Activated T-helper 1 cell treated with anti-CD3 and anti-CD28 coated beads, Interleukin-2, amount 50 U/mL, for 16 hours (primary cell): Measurements from ENCODE around the gene GFOD1.

Experiments
- DNase-seq, 2 donors: peaks; one replicate each; pipeline ENCODE4 v3.0.0-alpha.2; 2020; ENCODE audit warnings: low read depth in 1 of 2, low spot score in 1 of 2

The GFOD1 gene

DNA sequence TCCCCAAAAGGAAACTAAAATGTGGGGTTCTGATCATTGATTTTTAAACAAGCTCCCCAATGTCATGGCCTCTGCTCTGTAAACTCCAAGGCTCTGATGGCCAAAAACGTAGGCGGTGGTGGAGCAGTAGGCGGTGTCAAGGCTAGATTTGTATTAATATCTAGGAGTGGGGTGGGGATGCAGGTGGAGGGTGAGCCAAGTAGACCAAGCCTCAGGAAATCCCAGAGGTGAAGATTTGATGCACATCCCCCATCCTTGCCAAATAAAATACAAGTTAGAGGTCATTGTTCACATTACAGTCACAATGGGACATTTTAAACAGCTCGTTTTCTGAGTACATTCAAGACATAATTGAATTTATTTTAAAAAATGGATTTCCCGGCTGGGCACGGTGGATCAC is 128.1 kb downstream of the GFOD1 start:
- no peak for DNase-seq

DNA sequence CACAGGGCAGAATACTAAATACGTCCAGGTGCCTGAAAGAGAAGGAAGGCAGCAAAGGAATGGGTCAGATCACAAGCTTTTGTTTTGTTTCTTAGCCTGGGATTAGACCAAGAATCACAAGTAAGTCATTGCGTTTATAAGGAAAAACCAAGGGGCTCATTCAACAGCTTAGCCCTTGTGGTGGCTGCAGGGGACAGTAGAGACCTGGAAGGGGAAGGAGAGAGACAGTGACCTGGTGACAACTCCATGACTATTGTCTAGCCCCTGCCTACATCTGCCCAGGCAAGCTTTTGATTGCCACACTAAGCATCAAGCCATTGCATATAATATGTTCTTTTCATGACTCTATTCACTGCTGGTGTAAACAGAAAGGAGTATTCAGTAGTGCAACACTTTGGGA is 128.9 kb downstream of the GFOD1 start:
- DNase-seq, result no peak

GRCh38 chr6:13357551-13358075 is 129.8 kb downstream of the GFOD1 start:
- DNase-seq, result no peak

DNA sequence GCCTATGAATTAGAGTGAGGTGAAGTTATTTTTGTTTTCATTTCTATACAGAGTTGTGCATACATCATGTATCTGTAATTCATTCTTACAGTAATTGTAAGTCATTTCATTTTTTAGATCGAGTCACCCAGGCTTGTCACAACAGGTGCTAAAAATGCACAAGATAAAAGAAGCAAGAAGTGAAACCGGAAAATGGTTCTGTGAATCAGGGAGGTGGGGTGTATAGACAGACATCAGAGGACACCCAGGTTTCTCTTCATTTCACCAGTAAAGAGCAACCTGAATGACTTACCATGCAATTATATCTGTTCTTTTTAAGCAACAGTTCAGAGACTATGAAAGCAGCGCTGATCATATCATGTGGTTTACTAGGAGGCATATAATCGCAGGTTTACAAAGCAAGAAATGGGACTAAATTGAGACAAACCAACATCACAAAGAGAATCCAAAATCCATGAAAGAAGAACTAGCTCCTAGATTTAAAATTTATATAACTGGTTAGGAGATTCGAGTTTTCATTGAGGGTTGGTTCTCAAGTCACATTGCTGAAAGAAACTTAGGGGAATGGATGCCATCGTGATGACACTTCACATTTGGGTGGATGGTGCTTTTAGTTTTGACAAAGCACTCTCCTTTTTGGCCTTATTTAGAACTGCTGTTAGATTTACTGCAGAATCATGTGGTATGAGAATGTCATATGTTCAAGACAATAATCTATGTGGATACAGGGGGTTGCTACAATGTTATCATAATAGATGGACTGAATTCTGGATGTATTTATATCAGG is 131.2 kb downstream of the GFOD1 start:
- no peak for DNase-seq

- DNase-seq, result no peak
These were observed 132.1 kb downstream of the GFOD1 start for GRCh38 chr6:13355043-13355945.

DNA sequence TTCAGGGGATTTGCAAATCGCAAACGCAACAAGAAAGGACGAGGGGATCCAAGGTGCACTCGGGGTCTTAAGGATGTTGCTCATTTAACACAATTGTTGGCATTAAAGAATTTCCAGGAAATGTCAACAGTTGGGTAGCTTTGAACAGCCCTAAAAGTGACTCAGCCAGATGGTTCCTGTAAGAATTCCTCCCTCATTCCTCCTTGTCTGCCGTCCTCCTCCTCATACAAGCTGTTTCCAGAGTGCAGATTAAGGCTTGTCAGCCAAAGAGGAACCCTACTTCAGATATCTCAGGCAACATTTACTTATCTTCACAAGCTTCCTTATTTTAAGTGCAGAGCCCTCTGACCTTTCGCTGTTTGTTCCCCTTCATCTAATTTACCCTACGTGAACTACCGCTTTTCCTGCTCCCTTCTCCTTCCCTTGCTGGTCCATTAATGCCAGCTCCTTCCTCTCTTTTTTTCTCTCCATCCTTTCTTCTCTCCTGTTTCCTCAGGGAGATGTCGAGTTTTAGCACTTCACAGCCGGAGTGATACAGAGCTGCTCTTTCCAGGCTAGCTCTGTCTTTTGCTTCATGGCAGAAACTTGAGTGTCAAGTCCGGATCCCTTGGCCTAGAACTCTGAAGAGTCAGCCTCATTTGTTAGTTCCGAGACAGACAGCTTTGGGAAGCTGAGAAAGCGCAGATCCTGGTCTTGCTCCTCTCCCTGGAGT is 132.9 kb downstream of the GFOD1 start:
- no peak for DNase-seq

- DNase-seq, result no peak
These were observed 135.2 kb downstream of the GFOD1 start for GRCh38 chr6:13352165-13352564.

- DNase-seq, result no peak
These were observed 136.1 kb downstream of the GFOD1 start for GRCh38 chr6:13351271-13351670.

GRCh38 chr6:13349811-13350506 is 137.4 kb downstream of the GFOD1 start:
- DNase-seq, result no peak

DNA sequence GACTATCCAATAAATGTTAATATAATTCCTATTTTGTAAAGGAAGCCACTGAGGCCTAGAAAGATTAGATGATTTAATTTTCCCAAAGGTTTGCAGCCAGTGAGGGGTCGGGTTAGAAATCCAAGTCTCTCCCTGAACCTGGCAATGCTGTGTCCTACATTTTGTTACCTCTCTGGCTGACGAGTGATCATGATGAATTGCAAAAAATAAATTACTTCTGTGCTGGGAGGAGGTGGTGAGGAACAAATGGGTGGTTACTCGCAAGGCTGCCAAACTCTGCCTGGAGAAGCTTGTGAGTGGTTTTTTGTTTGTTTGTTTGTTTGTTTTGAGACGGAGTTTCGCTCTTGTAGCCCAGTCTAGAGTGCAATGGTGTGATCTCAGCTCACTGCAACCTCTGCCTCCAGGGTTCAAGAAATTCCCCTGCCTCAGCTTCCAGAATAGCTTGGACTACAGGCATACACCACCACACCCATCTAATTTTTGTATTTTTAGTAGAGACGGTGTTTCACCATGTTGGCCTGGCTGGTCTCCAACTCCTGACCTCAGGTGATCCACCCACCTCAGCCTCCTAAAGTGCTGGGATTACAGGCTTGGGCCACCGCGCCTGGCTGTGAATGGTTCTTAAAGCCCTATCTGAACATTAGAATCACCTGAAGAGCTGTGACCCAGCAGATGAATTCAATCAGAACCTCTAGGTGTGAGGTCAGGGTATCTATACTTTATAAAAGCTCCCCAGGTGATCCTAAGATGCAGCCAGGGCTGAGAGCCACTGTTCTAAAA is 138.9 kb downstream of the GFOD1 start:
- DNase-seq, result no peak

GRCh38 chr6:13346245-13346644 is 141.2 kb downstream of the GFOD1 start:
- DNase-seq, result no peak

DNA sequence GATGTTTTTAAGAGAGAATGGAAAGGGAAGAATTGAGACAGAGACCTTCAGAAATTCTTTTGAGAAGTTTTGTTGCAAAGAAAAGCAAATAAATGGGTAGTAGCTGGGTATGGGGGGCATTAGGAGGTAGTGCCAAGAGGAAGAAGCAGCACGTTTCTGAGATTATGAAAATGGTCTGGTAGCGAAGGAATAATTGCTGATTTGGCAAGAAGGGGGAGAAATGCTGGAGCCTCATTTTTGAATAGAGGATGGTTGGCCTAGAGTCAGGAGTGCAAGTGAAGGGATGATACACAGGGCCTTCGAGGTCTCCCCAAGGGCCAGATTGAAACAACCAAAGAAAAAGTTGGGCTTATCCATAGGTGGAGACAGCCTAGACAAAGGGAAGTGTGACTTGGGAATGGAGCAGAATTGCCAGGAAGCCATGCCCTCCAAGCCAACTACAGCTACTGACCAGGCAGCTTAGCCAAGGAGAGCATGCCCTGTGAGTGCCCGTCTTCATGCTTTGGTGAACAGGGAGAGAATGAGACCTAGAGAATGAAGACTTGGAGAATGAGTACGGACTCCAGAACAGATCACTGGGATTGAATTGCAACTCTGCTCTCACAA is 144.9 kb downstream of the GFOD1 start:
- DNase-seq, result no peak

DNA sequence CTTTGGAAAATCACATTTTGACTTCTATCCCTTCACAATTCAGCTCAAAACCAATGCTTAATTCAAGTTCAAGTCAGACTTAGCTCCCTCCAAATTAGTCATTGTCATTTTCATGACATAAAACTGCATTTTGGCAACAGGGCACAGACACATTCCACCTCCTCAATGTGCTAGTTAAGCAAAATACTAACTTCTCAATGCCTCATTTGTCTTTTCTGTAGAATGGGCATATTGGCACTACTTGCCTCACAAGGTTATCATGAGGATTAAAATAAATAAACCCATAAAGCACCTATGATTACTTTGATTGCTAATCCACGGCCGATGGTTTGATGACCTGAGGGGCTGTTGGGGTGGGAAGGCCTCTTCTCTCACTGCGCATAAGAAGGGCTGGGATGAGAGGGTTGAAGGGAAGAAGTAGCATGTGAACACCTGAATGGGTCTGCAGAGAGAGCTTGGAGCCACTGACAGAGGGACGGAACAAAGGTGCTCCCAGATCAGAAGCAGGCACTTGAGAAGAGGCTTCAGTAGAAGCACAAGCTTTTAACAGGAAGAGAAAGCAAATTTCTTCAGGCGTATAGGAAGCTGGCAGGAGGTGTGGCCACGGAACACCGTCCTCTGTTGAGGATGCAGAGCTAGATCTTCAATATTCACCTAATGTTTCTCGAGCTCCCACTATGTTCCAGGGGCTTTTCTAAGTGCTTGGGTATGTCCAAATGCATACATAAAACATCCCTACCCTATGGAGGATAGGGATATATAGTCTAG is 147.4 kb downstream of the GFOD1 start:
- no peak for DNase-seq

- DNase-seq, result no peak
These were observed 149.4 kb downstream of the GFOD1 start for GRCh38 chr6:13338038-13338437.

DNA sequence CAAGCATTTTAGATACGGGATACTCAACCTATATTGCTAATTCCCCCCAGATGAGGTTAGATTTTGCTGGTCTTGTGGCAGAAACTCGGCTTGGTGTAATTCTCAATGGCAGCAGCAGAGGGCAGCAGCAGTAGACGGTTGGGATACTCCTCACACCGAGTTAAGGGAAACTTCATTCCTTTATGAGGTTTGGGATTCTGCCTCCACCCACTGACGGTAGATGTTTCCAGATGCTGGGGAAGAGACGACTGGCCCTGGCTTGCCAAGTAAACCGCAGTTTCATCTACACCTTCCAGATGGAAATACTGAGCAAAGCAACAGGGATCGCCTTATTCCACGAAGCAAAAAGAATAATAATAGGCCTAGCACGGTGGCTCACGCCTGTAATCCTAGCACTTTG is 150.8 kb downstream of the GFOD1 start:
- peak; percentile 33 to 69 for DNase-seq

GRCh38 chr6:13334953-13335352 is 152.4 kb downstream of the GFOD1 start:
- no peak for DNase-seq

DNA sequence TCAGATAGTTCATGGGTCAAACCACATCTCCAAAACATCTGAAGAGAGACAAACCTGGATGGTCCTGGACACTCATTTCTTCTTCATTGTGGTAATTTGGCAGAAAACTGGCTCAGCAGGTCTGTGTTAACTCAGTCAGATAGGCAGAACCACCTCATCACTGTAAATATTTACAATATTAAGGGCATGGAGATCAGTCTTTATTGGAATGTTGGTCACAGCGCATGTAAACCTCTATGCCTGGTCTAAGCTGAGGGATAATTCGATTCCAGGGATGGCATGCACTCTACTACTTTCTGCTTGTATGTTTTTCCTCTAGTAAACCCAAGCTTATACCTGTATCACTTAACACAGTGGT is 155.1 kb downstream of the GFOD1 start:
- no peak for DNase-seq

DNA sequence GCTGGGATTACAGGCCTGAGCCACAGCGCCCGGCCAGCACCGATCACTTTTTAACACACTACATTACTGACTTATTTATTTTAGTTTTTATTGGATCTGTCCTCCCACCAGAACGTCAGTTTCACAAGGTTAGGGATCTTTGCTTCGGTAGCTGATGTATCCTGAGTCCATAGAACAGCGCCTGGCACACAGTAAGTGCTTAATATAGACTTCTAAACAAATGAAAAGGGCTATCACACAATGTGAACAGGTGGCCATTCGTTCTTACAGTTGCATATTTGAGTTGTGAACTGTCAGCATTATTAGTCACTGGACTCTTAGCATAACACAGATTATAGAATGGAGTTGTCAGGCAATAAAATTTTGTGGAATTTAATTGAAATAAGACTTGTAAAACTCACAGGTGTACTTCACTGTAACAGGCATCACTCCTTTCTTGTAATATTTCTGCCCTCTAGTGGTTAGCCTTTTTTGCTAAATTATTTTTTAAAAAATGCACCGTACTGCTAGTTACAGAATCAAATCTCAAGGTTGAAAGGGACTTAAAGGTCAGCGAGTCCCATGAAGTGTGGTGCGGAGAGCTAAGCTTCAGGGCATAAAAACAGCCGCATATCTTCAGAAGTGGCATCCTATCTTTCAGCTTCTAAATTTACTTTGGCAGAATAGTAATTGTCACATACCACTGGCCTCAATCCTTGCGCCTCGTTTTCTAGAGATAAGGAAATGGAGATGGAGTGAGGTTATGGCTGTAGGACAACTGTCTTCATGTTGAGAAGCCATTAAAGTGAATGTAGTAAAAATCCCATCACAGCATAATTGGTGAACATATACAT is 155.7 kb downstream of the GFOD1 start:
- no peak for DNase-seq
